Measurements from ENCODE around the gene GPC3. TPM values are rescaled to one million over a fixed set of nuclear protein-coding genes. Genes with fewer than 3 reads are reported as not detected.

Gene GPC3
- total and polyA plus RNA-seq, 2 of the 4 experiments (the other 2 are of a cell fraction) = not detected

DNA sequence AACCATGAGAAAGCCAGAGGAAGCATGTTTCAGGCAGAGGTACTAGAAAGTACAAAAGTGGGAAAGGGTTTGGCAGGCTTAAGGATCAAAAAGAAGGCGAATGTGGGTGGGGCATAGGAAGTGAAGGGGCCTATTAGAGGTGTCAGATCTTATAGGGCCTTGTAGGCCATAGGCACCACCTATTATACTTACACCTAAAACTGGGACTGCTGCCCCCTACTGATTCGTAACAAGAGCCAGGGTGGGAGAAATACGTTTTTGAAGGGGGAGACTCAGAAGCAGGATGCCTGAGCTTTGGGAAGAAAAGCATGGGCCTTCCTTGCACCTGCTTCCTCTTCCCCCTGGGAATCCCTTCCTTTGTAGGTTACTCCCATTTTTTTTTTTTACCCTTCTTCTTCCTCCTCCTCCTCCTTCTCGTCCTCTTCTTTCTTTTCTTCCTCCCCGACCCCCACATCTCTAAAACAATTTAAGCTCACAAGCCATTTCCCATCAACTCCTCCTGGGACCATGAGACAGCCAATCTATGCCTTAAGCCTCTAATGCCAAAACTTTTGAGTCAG lies 40.7 kb upstream of the GPC3 start:
- POLR2A ChIA-PET (ENCODE audit: unreplicated experiment) = no interaction called here
- Histone ChIP-seq H3K36me3 (ENCODE audit: control insufficient read depth, insufficient read depth, low read length) (no peaks in the 10 kb centered on the region), H4K91ac (ENCODE audit: insufficient read depth, low read depth, low read length) (no peak overlapping the region), H3K18ac (ENCODE audit: low read depth, low read length) (no peak overlapping the region), H3K4me3 (ENCODE audit: insufficient read depth, low read depth, low read length) (no peak overlapping the region), H3K4me2 (ENCODE audit: low read depth, low read length) (no peak overlapping the region), H3K9me3 (ENCODE audit: control insufficient read depth, insufficient read depth, low read length) (no peaks in the 10 kb centered on the region), H4K5ac (ENCODE audit: low read depth, low read length) (no peak overlapping the region), H2BK15ac (ENCODE audit: low read depth, low read length) (no peak overlapping the region), H3K4ac (ENCODE audit: low read depth, low read length) (no peak overlapping the region), H2BK5ac (ENCODE audit: low read depth, low read length, poor library complexity, severe bottlenecking) (no peak overlapping the region), H2AK9ac (replicated peaks; ENCODE audit: low read depth, low read length, poor library complexity) (no peak overlapping the region), H3K27me3 (ENCODE audit: control insufficient read depth, insufficient read depth, low read length) (no peaks in the 10 kb centered on the region), H4K8ac (ENCODE audit: low read depth in 2 of 2, low read length in 2 of 2) (no peak overlapping the region), H2BK20ac (ENCODE audit: low read depth, low read length) (no peak overlapping the region), H2AFZ (replicated peaks; ENCODE audit: low read length, poor library complexity) (no peak overlapping the region), H3K9ac (ENCODE audit: low read depth, low read length) (no peak overlapping the region), H3K23ac (ENCODE audit: low read depth, low read length) (no peak overlapping the region), H4K20me1 (ENCODE audit: insufficient read depth, low read length) (no peaks in the 10 kb centered on the region), H3K27ac (ENCODE audit: insufficient read depth, low read length) (no peak overlapping the region), H3K14ac (replicated peaks; ENCODE audit: low read depth, low read length) (no peak overlapping the region), H3K9me1 (ENCODE audit: insufficient read depth, low read length) (no peaks in the 10 kb centered on the region), H3K79me1 (ENCODE audit: low read depth in 1 of 2, low read length in 2 of 2) (no peaks in the 10 kb centered on the region), H3K56ac (ENCODE audit: extremely low read depth, insufficient read depth, low read length) (no peak overlapping the region), H2AK5ac (ENCODE audit: low read depth, low read length) (no peak overlapping the region), H3K4me1 (ENCODE audit: control insufficient read depth, insufficient read depth, low read length) (no peaks in the 10 kb centered on the region), H2BK120ac (ENCODE audit: low read depth, low read length) (no peak overlapping the region)
- CTCF ChIA-PET = interaction anchor here (0.6 to 1.2 kb wide), 3 partner anchors 9 to 233 kb away, joined by 3 to 5 read pairs (median 4); no protein-coding TSS in a partner anchor
- dilution Hi-C loops (cut with HindIII; ENCODE audit: low sequenced_read_pairs, unreplicated experiment) (no loop called here), in situ Hi-C loops (cut with MboI; ENCODE audit: low sequenced_read_pairs) (no loop called here), intact Hi-C loops (cut with micrococcal nuclease) (loop anchor here (1.0 to 10.0 kb wide), 2 partner anchors 234 to 331 kb away; no protein-coding TSS in a partner anchor)
- WGBS, 2 experiments (ENCODE audit: extremely low coverage in 2 of 2, insufficient read length in 1 of 2) = 100% methylated on average over 2 of the region's 5 CpGs; no CpG with 5 or more reads in 1 of the 2 experiments
- BruUV-seq (replicated peaks) = no TSS peak
- ATAC-seq (ENCODE audit: low read depth) (no peak), DNase-seq (no peak)
- TF ChIP-seq RAD21 (IDR thresholded peaks at IDR 0.05; ENCODE audit: low read length) (no peak), CHD1 (IDR thresholded peaks at IDR 0.05; ENCODE audit: low read depth, low read length) (no peak), BHLHE40 (IDR thresholded peaks at IDR 0.05; ENCODE audit: low read depth, low read length) (no peak), RFX5 (IDR thresholded peaks at IDR 0.05; ENCODE audit: low read depth, low read length) (no peak), CEBPB (IDR thresholded peaks at IDR 0.05; ENCODE audit: low read depth, low read length) (no peak), RCOR1 (IDR thresholded peaks at IDR 0.05; ENCODE audit: insufficient replicate concordance, low read length) (no peak), NFE2L2 (IDR thresholded peaks at IDR 0.05; ENCODE audit: low read depth, low read length) (no peak), MAFK (IDR thresholded peaks at IDR 0.05; ENCODE audit: low read depth, low read length) (no peak)
- TF ChIP-seq, protein P1, sequence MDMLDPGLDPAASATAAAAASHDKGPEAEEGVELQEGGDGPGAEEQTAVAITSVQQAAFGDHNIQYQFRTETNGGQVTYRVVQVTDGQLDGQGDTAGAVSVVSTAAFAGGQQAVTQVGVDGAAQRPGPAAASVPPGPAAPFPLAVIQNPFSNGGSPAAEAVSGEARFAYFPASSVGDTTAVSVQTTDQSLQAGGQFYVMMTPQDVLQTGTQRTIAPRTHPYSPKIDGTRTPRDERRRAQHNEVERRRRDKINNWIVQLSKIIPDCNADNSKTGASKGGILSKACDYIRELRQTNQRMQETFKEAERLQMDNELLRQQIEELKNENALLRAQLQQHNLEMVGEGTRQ (IDR thresholded peaks at IDR 0.05; ENCODE audit: low read depth, low read length) = no peak
- TF ChIP-seq, protein P2, sequence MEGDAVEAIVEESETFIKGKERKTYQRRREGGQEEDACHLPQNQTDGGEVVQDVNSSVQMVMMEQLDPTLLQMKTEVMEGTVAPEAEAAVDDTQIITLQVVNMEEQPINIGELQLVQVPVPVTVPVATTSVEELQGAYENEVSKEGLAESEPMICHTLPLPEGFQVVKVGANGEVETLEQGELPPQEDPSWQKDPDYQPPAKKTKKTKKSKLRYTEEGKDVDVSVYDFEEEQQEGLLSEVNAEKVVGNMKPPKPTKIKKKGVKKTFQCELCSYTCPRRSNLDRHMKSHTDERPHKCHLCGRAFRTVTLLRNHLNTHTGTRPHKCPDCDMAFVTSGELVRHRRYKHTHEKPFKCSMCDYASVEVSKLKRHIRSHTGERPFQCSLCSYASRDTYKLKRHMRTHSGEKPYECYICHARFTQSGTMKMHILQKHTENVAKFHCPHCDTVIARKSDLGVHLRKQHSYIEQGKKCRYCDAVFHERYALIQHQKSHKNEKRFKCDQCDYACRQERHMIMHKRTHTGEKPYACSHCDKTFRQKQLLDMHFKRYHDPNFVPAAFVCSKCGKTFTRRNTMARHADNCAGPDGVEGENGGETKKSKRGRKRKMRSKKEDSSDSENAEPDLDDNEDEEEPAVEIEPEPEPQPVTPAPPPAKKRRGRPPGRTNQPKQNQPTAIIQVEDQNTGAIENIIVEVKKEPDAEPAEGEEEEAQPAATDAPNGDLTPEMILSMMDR (conservative IDR thresholded peaks at IDR 0.05; ENCODE audit: low read depth, low read length) = no peak
- TF ChIP-seq, protein P3, sequence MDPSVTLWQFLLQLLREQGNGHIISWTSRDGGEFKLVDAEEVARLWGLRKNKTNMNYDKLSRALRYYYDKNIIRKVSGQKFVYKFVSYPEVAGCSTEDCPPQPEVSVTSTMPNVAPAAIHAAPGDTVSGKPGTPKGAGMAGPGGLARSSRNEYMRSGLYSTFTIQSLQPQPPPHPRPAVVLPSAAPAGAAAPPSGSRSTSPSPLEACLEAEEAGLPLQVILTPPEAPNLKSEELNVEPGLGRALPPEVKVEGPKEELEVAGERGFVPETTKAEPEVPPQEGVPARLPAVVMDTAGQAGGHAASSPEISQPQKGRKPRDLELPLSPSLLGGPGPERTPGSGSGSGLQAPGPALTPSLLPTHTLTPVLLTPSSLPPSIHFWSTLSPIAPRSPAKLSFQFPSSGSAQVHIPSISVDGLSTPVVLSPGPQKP (IDR thresholded peaks at IDR 0.05; ENCODE audit: borderline replicate concordance, low read depth, low read length) = no peak

Data from IMR-90 (cell line).